ENCODE results near the gene DOK6. TPM values are rescaled to one million over a fixed set of nuclear protein-coding genes. Genes with fewer than 3 reads are reported as not detected.

DOK6 gene
- total RNA-seq, 1 donor from 2014 or later = not detected

DNA sequence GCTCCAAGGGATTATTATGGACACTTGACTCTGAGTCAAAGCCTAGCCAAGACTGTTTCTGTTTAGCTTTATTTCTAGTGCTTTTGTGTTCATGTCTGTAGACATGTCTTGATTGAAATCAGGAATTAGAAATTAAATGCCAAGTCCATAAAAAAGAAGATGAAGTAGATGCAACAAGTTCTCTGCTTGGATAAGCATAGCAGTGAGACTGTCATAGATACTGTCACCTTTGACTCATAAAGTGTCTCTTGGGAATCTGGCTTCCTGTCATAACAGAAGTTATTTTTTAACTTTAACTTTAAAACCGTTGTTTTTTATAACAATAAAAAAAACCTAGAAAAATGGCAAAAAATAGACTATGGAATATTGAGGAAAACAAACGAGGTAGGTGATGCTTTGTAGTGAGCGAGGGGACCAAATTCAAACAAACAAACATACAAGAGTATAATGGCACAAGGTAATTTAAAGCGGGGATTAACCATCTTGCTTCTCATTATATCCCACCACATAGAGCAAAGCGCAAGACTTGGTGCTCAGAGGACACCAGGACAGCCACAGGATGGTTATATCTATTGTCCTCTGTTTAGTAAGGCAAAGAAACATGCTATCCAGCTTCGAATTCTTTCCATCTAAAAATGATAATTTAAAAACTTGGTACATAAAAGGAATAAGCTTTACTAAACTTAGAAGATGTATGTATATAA lies 482.4 kb downstream of the DOK6 start:
- POLR2A ChIA-PET = no interaction called here
- peaks cover 3% of the 10 kb centered on the region for H3K27me3 Mint-ChIP-seq
- H3K9me3 Mint-ChIP-seq = peaks cover 5% of the 10 kb centered on the region
- intact Hi-C loops (cut with micrococcal nuclease) = loop anchor here (2.0 kb wide), 2 partner anchors 66 to 76 kb away; no protein-coding TSS in a partner anchor
- DNase-seq = no peak
- CTCF ChIA-PET = interaction anchor here (0.5 kb wide), 1 partner anchor 34 kb away, joined by 4 read pairs; no protein-coding TSS in a partner anchor
- TF ChIP-seq, protein P1, sequence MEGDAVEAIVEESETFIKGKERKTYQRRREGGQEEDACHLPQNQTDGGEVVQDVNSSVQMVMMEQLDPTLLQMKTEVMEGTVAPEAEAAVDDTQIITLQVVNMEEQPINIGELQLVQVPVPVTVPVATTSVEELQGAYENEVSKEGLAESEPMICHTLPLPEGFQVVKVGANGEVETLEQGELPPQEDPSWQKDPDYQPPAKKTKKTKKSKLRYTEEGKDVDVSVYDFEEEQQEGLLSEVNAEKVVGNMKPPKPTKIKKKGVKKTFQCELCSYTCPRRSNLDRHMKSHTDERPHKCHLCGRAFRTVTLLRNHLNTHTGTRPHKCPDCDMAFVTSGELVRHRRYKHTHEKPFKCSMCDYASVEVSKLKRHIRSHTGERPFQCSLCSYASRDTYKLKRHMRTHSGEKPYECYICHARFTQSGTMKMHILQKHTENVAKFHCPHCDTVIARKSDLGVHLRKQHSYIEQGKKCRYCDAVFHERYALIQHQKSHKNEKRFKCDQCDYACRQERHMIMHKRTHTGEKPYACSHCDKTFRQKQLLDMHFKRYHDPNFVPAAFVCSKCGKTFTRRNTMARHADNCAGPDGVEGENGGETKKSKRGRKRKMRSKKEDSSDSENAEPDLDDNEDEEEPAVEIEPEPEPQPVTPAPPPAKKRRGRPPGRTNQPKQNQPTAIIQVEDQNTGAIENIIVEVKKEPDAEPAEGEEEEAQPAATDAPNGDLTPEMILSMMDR (IDR thresholded peaks at IDR 0.05) = no peak
- peak; percentile 85 for ATAC-seq (ENCODE audit: low read depth)
- H3K4me1 Mint-ChIP-seq = peaks cover 25% of the 10 kb centered on the region
- H3K27ac Mint-ChIP-seq = peak overlapping the region; percentile 65
- peak overlapping the region; percentile 33 for H3K4me3 Mint-ChIP-seq
- no peaks in the 10 kb centered on the region for H3K36me3 Mint-ChIP-seq (ENCODE audit: low read depth)

GRCh38 chr18:69883781-69884180 lies 483.1 kb downstream of the DOK6 start:
- Mint-ChIP-seq H3K36me3 (ENCODE audit: low read depth) (no peaks in the 10 kb centered on the region), H3K27me3 (peaks cover 3% of the 10 kb centered on the region), H3K9me3 (peaks cover 5% of the 10 kb centered on the region), H3K4me3 (no peak overlapping the region), H3K4me1 (peaks cover 25% of the 10 kb centered on the region), H3K27ac (no peak overlapping the region)
- no peak for DNase-seq
- TF ChIP-seq, protein P1 (IDR thresholded peaks at IDR 0.05) = no peak
- ChIA-PET POLR2A (no interaction called here), CTCF (no interaction called here)
- ATAC-seq (ENCODE audit: low read depth) = no peak
- intact Hi-C loops (cut with micrococcal nuclease) = loop anchor here (2.0 kb wide), 2 partner anchors 65 to 75 kb away; no protein-coding TSS in a partner anchor

DNA sequence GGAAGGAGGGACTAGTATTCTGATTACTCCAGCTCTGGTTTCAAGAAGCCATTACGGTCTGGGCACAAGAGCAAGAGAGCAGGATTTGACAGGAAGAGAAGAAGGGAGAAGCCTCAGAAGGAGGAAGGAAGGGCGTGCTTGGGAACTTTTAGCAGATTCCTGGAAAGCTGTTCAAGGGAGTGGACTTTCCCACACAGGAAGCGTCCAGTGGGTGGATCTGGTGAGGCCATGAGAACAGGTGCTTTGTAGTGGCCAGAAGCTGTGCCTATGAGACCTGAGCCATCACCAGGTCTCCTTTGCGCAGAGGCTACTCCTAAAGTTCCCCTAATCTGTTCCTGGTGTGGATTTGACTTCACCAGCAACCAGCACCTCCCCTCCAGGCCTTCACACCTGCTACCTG lies 484.7 kb downstream of the DOK6 start:
- DNase-seq = no peak
- TF ChIP-seq, protein P1 (IDR thresholded peaks at IDR 0.05) = no peak
- no peak for ATAC-seq (ENCODE audit: low read depth)
- intact Hi-C loops (cut with micrococcal nuclease) = no loop called here
- H3K4me1 Mint-ChIP-seq = peaks cover 25% of the 10 kb centered on the region
- H3K4me3 Mint-ChIP-seq = no peak overlapping the region
- CTCF ChIA-PET = no interaction called here
- H3K27me3 Mint-ChIP-seq = peaks cover 3% of the 10 kb centered on the region
- H3K36me3 Mint-ChIP-seq (ENCODE audit: low read depth) = no peaks in the 10 kb centered on the region
- no peak overlapping the region for H3K27ac Mint-ChIP-seq
- POLR2A ChIA-PET = no interaction called here
- no peaks in the 10 kb centered on the region for H3K9me3 Mint-ChIP-seq

GRCh38 chr18:69885841-69886531 lies 485.3 kb downstream of the DOK6 start:
- Mint-ChIP-seq H3K4me1 (peaks cover 25% of the 10 kb centered on the region), H3K36me3 (ENCODE audit: low read depth) (peaks cover 1% of the 10 kb centered on the region), H3K9me3 (peaks cover 2% of the 10 kb centered on the region), H3K4me3 (no peak overlapping the region), H3K27ac (peak overlapping the region; percentile 67), H3K27me3 (peaks cover 3% of the 10 kb centered on the region)
- TF ChIP-seq, protein P1 (IDR thresholded peaks at IDR 0.05) = no peak
- POLR2A ChIA-PET = interaction anchor here (0.6 kb wide), 1 partner anchor 72 kb away, joined by 4 read pairs; no protein-coding TSS in a partner anchor
- ATAC-seq (ENCODE audit: low read depth) (peak; percentile 30), DNase-seq (no peak)
- CTCF ChIA-PET = no interaction called here
- intact Hi-C loops (cut with micrococcal nuclease) = no loop called here

DNA sequence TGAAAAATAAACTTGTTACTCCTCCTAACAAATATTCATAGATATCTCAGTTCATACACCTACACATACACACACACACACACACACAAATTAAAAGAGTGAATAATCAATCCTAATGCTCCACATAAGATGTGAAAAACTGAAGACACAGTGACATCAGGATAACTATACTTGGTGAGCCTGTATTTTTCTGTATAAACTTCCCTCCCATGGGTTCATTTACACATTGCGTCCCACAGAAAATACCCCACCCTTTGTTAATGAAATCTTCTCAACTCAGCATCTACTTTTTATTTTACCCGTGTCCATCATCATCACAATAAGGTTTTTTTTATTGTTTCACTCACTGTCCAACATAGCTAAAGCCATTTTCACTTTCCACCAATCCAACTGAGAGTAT lies 486.6 kb downstream of the DOK6 start:
- TF ChIP-seq, protein P1 (IDR thresholded peaks at IDR 0.05) = no peak
- DNase-seq = no peak
- intact Hi-C loops (cut with micrococcal nuclease) = no loop called here
- ChIA-PET CTCF (no interaction called here), POLR2A (no interaction called here)
- Mint-ChIP-seq H3K4me3 (no peak overlapping the region), H3K9me3 (peaks cover 5% of the 10 kb centered on the region), H3K27me3 (peaks cover 3% of the 10 kb centered on the region), H3K36me3 (ENCODE audit: low read depth) (peaks cover 4% of the 10 kb centered on the region), H3K4me1 (peaks cover 25% of the 10 kb centered on the region), H3K27ac (no peak overlapping the region)
- no peak for ATAC-seq (ENCODE audit: low read depth)
